Stimulated activated CD4-positive, alpha-beta T cell treated with anti-CD3 and anti-CD28 coated beads, Interleukin-12 subunit alpha, Interleukin-12 subunit beta, amount 100 ng/mL, for 24 hours (primary cell): Measurements from ENCODE around the gene ARHGEF3.

Experiments
- DNase-seq, 2 experiments: peaks; one replicate each; pipeline ENCODE4 v3.0.0-alpha.2; 2020; ENCODE audit warnings: low read depth in 2 of 2

ARHGEF3 gene

GRCh38 chr3:56683122-56683817 is 118.5 kb downstream of the ARHGEF3 start, which contains the start of gene TASOR:
Gene TASOR, minus strand, starts transcription at chr3:56683265. Its CDS starts 259 bp downstream, at chr3:56683006.
- DNase-seq = peak; percentile 65 to 81

GRCh38 chr3:56682462-56683121 is 119.2 kb downstream of the ARHGEF3 start:
- peak; percentile 53 to 73 for DNase-seq

GRCh38 chr3:56681984-56682461 is 119.7 kb downstream of the ARHGEF3 start:
- no peak for DNase-seq

GRCh38 chr3:56680054-56680580 is 121.6 kb downstream of the ARHGEF3 start:
- no peak for DNase-seq
